PC-9 (cell line): ENCODE measurements around the gene AIF1. TPM values are rescaled to one million over a fixed set of nuclear protein-coding genes. Genes with fewer than 3 reads are reported as not detected.

Experiments used
- BruUV-seq: library from RNA; stranded (reverse); fragments of 400-500 nt; replicated peaks from 2 replicates; lab custom pipeline; 2021; lab: Mats Ljungman, UMichigan
- CTCF ChIA-PET: fragments of 300-600 bp; sonication (Branson Sonifier 250); formaldehyde crosslinking; loops from one replicate; lab custom pipeline; 2022; ENCODE audit warnings: antibody characterized with exemption; lab: Charles Lee
- POLR2A ChIA-PET: fragments of 300-600 bp; sonication (Branson Sonifier 250); formaldehyde crosslinking; loops from one replicate; lab custom pipeline; 2022; ENCODE audit warnings: antibody characterized with exemption; ENCODE audit not compliant: unreplicated experiment; lab: Charles Lee
- DNase-seq, 2 experiments: peaks; one replicate each; pipeline versions ENCODE4 v3.0.0 to v3.0.0-alpha.2; 2015 to 2022; ENCODE audit warnings: mixed read lengths in 1 of 2
- H2AFZ ChIP-seq: fragments of 200-600 bp; sonication (generic); 2 replicates; pipeline ENCODE4 v1.8.1; 2017; ENCODE audit warnings: antibody characterized with exemption
- H3F3A ChIP-seq: fragments of 200-600 bp; sonication (generic); 2 replicates; pipeline ENCODE4 v1.8.1; 2017; ENCODE audit warnings: antibody characterized with exemption, mild to moderate bottlenecking, low read depth; ENCODE audit not compliant: insufficient read depth
- H3K27ac ChIP-seq: fragments of 200-600 bp; sonication (generic); 2 replicates; pipeline ENCODE4 v1.6.1; 2016; ENCODE audit warnings: mixed run types
- H3K27me3 ChIP-seq: fragments of 200-600 bp; sonication (generic); 2 replicates; pipeline ENCODE4 v1.6.1; 2016; ENCODE audit warnings: low read depth, mixed run types; ENCODE audit not compliant: insufficient read depth
- H3K36me3 ChIP-seq: fragments of 200-600 bp; sonication (generic); 2 replicates; pipeline ENCODE4 v1.6.1; 2016; ENCODE audit warnings: low read depth, mixed run types
- H3K4me1 ChIP-seq: fragments of 200-600 bp; sonication (generic); replicated peaks from 2 replicates; pipeline ENCODE4 v1.6.1; 2016; ENCODE audit warnings: mixed run types; ENCODE audit not compliant: insufficient read depth
- H3K4me2 ChIP-seq: fragments of 200-600 bp; sonication (generic); 2 replicates; pipeline ENCODE4 v1.6.1; 2017; ENCODE audit warnings: mixed run types
- H3K4me3 ChIP-seq: fragments of 200-600 bp; sonication (generic); 2 replicates; pipeline ENCODE4 v1.6.1; 2016; ENCODE audit warnings: mixed run types
- H3K79me2 ChIP-seq: fragments of 200-600 bp; sonication (generic); 2 replicates; pipeline ENCODE4 v1.6.1; 2017; ENCODE audit warnings: low read depth, mixed run types
- H3K9me2 ChIP-seq: fragments of 200-600 bp; sonication (generic); 2 replicates; pipeline ENCODE4 v1.8.1; 2017; ENCODE audit warnings: mild to moderate bottlenecking; ENCODE audit not compliant: insufficient read depth
- H3K9me3 ChIP-seq: fragments of 200-600 bp; sonication (generic); 2 replicates; pipeline ENCODE4 v1.8.1; 2016; ENCODE audit warnings: low read depth; ENCODE audit not compliant: insufficient read depth
- H4K20me1 ChIP-seq: fragments of 200-600 bp; sonication (generic); 2 replicates; pipeline ENCODE4 v1.8.1; 2017; ENCODE audit not compliant: insufficient read depth
- CTCF ChIP-seq: fragments of 200-600 bp; sonication (generic); conservative IDR thresholded peaks from 2 replicates; pipeline ENCODE4 v1.6.1; 2017; ENCODE audit warnings: mixed run types, antibody characterized with exemption, mild to moderate bottlenecking, moderate library complexity
- EZH2 ChIP-seq: fragments of 200-600 bp; sonication (generic); IDR thresholded peaks from 2 replicates; pipeline ENCODE4 v1.8.0; 2017; ENCODE audit warnings: antibody characterized with exemption, low read depth
- intact Hi-C: fragments of 100-400 bp; cut with micrococcal nuclease; formaldehyde crosslinking; loops from one replicate; pipeline ENCODE4 v1.10.0; 2022; ENCODE audit not compliant: unreplicated experiment
- total RNA-seq: library from RNA; stranded (reverse); gene quantifications from 2 replicates; pipeline ENCODE4 v1.2.3, GENCODE V29; 2021

AIF1 gene
- total RNA-seq, 1 experiment from 2014 or later, result not detected

DNA sequence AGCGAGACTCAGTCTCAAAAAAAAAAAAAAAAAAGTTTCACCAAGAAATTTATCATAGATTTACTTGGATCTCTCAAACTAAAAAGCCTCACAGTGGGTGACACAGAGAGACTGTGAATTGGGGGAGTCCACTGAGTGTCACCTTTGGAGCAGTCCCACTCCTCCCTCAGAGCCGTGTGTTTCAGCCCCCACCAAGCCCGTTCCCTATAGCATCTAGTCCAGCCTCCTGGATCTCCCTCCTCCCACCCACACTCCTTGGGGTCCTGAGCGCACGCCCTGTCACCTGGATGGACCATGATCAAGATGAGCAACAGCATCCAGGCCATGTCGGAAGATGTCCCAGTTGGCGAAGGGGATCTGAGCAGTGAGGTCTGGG lies 22.6 kb upstream of the AIF1 start:
- no peaks in the 10 kb centered on the region for H3F3A ChIP-seq
- ChIA-PET CTCF (interaction anchor here (0.6 kb wide), 1 partner anchor 328 kb away, joined by 5 read pairs; no protein-coding TSS in a partner anchor), POLR2A (no interaction called here)
- intact Hi-C loops, result no loop called here
- no peaks in the 10 kb centered on the region for H3K4me1 ChIP-seq
- no peaks in the 10 kb centered on the region for H3K9me3 ChIP-seq
- no peak for TF ChIP-seq EZH2
- TF ChIP-seq CTCF, result no peak
- no peak overlapping the region for H3K4me2 ChIP-seq
- BruUV-seq, result no TSS peak
- no peak overlapping the region for H3K4me3 ChIP-seq
- H3K27me3 ChIP-seq, result no peaks in the 10 kb centered on the region
- H3K9me2 ChIP-seq, result no peaks in the 10 kb centered on the region
- H2AFZ ChIP-seq, result no peak overlapping the region
- H4K20me1 ChIP-seq, result no peaks in the 10 kb centered on the region
- no peak overlapping the region for H3K27ac ChIP-seq
- no peak for DNase-seq
- H3K79me2 ChIP-seq, result no peaks in the 10 kb centered on the region
- H3K36me3 ChIP-seq, result no peaks in the 10 kb centered on the region

DNA sequence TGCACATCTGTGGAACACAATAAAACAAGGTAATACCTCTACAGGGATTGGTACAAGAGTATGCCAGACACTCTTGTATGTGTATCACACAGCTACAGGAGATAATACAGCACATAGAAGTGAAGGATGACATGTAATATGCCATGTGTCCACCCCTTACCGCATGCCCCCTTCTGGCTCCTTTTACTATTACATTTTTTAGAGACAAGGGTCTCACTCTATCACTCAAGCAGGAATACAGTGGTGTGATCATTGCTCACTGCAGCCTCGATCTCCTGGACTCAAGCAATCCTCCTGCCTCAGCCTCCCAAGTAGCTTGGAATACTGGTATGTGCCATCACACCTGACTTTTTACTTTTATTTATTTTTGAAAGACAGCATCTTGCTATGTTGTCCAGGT lies 18.0 kb upstream of the AIF1 start:
- H3K9me2 ChIP-seq, result no peaks in the 10 kb centered on the region
- no peaks in the 10 kb centered on the region for H3K9me3 ChIP-seq
- H3K4me3 ChIP-seq, result no peak overlapping the region
- H3K4me1 ChIP-seq, result no peaks in the 10 kb centered on the region
- no peak overlapping the region for H3K4me2 ChIP-seq
- H2AFZ ChIP-seq, result no peak overlapping the region
- H3K36me3 ChIP-seq, result no peaks in the 10 kb centered on the region
- no peaks in the 10 kb centered on the region for H3F3A ChIP-seq
- H4K20me1 ChIP-seq, result no peaks in the 10 kb centered on the region
- no peaks in the 10 kb centered on the region for H3K79me2 ChIP-seq
- H3K27ac ChIP-seq, result no peak overlapping the region
- ChIA-PET CTCF (interaction anchor here (0.9 to 4.0 kb wide), 4 partner anchors 13 to 48 kb away, joined by 3 to 30 read pairs (median 3); no protein-coding TSS in a partner anchor), POLR2A (interaction anchor here (0.5 kb wide), 1 partner anchor 49 kb away, joined by 6 read pairs; no protein-coding TSS in a partner anchor)
- DNase-seq, result no peak
- BruUV-seq, result no TSS peak
- no peaks in the 10 kb centered on the region for H3K27me3 ChIP-seq
- intact Hi-C loops, result no loop called here
- TF ChIP-seq CTCF, result peak; percentile 53
- TF ChIP-seq EZH2, result no peak

- H3K4me1 ChIP-seq, result no peaks in the 10 kb centered on the region
- CTCF ChIA-PET, result interaction anchor here (0.7 kb wide), 1 partner anchor 28 kb away, joined by 6 read pairs; no protein-coding TSS in a partner anchor
- H3K27ac ChIP-seq, result no peak overlapping the region
- H3K36me3 ChIP-seq, result no peaks in the 10 kb centered on the region
- H3F3A ChIP-seq, result no peaks in the 10 kb centered on the region
- no peak overlapping the region for H3K4me3 ChIP-seq
- no peaks in the 10 kb centered on the region for H3K27me3 ChIP-seq
- TF ChIP-seq EZH2 (no peak), CTCF (no peak)
- no peaks in the 10 kb centered on the region for H4K20me1 ChIP-seq
- DNase-seq, result no peak
- POLR2A ChIA-PET, result no interaction called here
- intact Hi-C loops, result no loop called here
- no peaks in the 10 kb centered on the region for H3K9me2 ChIP-seq
- no peak overlapping the region for H3K4me2 ChIP-seq
- no TSS peak for BruUV-seq
- no peak overlapping the region for H2AFZ ChIP-seq
- H3K9me3 ChIP-seq, result no peaks in the 10 kb centered on the region
- no peaks in the 10 kb centered on the region for H3K79me2 ChIP-seq
Measured at GRCh38 chr6:31607317-31607716, 7.7 kb upstream of the AIF1 start.
